GM18951 (cell line): ENCODE results near the gene PLCB4.

ENCODE experiments used
- POLR2A ChIP-seq: IDR thresholded peaks from 4 replicates; pipeline ENCODE4 v1.6.1; 2011; ENCODE audit warnings: mild to moderate bottlenecking; ENCODE audit not compliant: insufficient read length, insufficient read depth; ENCODE audit errors: extremely low read depth
- in situ Hi-C: fragments of 300-500 bp; cut with MboI; formaldehyde crosslinking; loops from one replicate; pipeline ENCODE4 v1.12.0; 2022; ENCODE audit warnings: low sequenced_read_pairs, mixed read lengths, inconsistent platforms; ENCODE audit not compliant: unreplicated experiment

Gene PLCB4

DNA sequence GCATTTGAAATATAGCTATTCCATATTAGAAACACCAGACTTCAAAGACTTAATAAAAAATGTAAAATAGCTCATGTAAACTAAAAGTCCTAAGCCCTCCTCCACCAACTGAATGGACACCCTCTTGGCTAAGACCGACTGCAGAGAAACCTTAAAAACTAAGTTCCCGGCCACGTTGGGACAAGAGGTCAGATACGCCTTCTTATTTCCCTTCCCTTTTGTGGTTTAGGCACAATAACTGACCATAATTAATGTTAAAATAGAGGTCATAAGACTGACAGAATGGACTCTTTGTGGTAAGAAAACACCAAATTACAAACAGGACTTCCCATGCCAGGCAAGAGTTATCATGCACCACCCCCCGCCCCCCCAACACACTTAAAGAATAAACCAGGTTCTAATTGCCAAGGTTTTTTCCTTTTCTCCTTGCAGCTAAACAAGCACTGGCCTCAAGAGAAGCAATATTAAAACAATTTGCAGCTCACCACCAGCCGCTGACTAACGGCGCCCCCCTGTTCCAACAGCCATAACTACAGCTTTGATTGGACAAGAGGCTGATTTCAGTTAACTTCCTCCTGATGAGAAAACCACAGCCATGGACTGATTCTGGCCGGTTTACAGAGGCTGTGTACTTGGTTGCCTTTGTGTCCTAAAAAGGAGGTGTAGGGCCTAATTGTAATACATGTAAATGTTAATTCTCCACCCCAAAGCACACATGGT is 434.8 kb downstream of the PLCB4 start:
- no peak for TF ChIP-seq POLR2A
- in situ Hi-C loops: no loop called here

DNA sequence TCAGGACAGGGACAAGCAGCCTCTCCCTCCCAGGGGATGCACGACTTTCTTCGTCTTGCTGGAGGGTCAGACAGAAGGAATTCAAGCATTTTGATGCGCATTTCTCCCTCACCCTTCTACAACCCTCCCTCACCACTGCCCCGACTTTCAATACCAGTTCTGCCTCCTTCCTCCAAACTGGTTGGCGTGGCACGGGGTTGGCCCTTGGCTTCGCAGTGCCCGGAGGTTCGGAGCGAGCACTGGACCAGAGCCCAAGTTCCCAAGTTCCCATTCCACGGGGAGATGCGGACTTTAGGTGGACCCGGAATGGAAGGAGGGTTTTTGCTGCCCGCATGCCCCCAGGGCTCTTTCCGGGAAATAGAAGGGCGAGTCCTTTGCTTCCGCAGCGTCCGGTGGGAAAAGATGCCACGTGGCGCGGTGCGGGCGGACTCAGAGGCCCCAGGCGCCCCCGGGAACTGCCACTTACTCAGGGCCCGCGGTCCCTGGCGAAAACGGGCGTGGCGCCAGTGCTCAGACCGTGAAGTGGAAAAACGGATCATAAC is 437.5 kb downstream of the PLCB4 start:
- no peak for TF ChIP-seq POLR2A
- in situ Hi-C loops: no loop called here

DNA sequence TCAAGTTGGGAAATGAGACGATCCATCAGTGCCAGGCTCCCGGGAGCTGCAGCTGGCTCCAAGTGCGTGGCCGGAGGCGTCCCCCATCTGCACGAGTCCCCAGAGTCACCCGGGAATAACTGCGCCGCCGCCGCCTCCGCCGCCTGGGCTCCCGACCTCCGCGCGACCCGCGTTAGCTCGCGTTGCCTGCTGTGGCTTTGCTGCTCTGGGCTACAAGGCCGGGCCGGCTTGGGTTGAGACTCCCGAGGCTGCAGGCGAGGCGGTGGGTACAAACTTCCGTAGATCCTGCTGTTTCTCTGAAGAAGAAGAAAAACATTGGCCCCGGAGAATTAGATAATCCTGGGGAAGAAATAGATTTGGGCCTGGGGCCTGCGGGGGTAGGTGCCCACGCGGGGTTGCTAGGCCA is 438.1 kb downstream of the PLCB4 start:
- in situ Hi-C loops: no loop called here
- TF ChIP-seq POLR2A: no peak

DNA sequence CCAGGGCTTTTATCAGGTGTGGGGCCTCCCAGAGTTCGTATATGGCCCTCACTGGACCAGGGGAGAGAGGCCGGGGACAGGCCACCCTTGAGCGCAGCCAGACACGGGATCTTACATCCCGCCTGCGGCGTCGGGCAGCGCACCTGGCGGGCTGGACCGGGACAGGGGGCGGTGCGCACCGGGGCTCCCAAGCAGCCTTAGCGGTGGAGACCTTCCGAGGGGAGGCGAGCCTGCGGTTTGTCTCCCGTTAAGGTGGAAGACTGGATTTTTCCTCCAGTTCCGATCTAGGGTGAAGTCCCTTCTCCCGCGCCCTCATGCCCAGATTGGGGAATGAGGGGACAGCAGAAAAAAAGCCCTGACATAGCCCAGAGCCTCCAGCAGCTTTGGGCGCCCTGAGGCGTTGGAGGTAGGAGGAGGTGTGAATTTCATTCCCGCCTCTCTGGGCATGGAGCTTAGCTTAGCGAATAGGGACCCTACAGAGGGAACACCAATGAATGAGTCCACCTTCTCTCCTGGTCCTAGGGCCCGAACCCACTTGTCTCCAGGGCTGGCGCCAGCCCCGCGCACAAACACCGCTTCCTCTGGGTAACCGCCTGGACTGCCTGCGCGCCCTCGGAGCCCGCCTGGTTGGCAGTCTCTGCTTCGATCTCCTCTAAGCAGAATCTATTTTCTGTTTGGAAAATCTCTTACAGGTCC is 438.8 kb downstream of the PLCB4 start:
- in situ Hi-C loops: no loop called here
- no peak for TF ChIP-seq POLR2A

DNA sequence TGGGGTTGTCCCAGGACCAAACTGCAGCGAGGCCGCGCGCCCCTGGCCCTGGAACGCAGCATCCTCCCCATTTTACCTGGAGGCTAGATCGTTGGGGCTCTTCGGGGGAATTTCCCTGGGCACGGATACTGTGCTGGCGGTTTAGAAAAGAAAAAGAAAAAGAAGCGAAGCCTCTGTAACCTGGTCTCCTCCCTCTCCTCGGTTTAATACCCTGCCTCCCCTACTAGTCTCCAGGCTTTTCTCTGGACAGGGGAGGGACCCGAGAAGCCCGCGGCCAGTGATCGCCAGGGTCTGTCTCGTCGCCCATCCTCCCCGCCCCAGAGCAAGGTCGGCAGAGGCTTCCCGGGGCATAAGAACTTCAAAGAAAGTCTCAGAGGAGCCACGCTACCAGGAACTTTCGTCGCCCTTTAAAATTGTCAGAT is 439.4 kb downstream of the PLCB4 start:
- no peak for TF ChIP-seq POLR2A
- in situ Hi-C loops: no loop called here

DNA sequence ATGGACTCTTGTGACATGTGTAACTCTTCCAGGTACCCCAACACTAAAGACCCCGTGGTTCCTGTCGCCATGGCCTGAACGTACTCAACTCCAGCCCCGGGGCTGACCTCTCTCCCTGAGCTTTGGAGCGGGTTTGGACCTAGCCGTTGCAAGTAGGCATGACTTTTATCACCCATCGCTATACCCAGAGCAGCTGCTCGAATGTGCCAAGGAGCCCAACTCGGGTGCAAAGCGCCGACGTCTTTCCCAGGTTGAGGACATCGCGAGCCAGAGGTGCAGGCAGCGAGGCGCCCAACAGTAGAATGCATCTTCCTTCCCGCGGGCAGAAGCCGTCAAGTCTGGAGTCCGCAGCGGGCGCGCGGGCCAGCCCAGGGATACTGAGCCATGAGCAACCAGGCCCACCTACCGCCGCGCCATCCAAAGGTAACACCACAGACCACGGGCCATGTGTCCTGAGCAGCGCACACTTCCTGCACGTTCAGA is 439.9 kb downstream of the PLCB4 start:
- TF ChIP-seq POLR2A: no peak
- in situ Hi-C loops: no loop called here

DNA sequence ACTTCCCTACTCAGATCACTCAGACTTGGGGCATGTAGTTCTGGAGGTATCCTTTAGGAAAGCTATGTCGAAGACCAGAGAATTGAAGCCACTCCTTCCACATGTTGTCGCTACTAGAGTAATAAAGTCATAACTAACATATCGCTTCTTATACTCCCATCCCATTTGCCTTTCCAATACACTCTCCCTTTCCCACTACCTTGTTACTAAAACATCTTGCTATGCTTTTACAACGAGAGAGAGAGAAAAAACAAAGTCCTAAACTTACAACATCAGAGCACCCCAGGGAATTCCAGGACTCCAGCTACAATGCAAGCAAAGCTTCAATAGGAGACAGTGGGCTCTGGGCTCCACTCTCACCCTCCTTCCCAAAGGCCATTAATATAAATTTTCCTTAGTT is 440.4 kb downstream of the PLCB4 start:
- in situ Hi-C loops: no loop called here
- no peak for TF ChIP-seq POLR2A

DNA sequence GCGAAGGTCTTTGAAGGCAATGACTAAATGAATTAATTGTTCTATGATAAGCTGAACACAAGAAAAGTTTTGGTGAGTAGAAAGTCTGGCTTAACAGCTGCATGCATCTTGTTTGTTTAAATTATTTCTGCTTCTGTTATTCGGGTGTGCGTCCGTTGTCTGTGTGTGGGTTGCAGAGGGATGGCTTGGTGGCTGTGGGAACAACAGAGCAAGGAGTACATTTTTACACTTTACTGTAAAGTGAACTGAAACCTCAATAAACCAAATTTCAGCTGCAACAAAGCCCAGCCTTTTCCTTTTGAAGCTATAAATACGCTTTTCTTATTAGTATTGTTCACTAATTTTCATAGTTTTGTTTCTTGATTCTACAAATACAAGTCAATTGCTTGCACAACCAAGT is 442.0 kb downstream of the PLCB4 start:
- in situ Hi-C loops: no loop called here
- TF ChIP-seq POLR2A: no peak

DNA sequence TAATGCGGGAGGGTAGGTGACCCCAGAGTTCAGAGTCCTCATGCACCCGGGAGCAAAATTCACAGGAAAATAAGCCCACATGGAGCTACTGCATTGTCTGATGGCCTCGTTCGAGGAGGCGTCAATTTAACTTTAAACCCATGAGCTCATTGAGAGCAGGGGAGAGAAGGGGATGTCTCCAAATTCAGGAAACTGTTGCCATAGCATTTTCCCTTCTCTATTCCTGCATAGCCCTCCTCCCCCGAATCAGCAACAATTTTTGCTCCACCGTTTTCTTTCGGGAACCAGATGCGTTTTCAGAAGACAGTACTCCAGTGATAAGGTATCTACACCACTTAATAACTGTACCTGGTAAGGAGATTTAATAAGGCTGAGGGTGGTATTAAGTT is 445.2 kb downstream of the PLCB4 start:
- in situ Hi-C loops: no loop called here
- no peak for TF ChIP-seq POLR2A

DNA sequence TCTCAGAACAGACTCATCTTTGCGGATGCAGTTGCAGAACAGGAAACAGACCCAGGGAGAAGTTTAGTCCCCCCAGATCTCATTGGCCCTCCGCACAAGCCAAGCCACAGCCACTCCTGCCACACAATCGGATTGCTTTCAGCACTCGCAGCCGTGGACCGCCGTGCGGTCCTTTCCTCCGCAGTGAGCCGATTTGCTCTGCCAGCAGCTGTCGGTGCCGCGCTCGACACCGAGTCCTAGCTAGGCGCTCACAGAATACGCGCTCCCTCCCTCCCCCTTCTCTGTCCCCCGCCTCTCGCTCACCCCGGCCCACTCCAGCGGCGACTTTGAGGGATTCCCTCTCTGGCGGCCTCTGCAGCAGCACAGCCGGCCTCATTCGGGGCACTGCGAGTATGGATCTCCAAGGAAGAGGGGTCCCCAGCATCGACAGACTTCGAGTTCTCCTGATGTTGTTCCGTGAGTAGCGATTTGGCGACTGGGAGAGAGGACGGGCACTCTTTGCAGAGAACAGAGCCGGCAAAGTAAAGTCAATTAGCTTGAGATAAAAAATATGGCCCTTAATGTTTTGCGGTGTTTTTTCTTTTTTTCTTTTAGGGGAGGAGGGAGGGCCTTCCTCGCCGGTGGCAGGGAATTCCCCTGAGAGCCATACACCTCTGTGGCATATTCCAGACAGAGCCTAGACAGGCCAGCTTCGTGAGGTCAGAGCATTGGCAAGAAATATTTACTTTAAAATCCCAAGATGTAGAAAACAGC is 445.8 kb downstream of the PLCB4 start, which contains the start of gene LAMP5:
LAMP5 (plus strand) TSS at position 130 of the 753 bp plus-strand sequence; CDS start at position 393, 263 bp downstream.
- TF ChIP-seq POLR2A: no peak
- in situ Hi-C loops: no loop called here

DNA sequence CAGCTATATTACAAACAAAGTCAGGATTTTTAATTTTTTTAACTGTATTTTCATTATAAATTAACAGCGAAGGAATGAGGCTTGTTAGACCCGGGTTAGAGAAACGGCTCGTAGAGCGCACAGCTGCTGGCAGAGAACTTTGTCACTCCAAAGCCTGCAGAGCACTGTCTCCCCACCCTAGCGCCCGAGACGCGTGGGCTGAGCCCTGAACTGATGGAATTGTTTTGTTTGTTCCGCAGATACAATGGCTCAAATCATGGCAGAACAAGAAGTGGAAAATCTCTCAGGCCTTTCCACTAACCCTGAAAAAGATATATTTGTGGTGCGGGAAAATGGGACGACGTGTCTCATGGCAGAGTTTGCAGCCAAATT is 446.3 kb downstream of the PLCB4 start:
- in situ Hi-C loops: no loop called here
- no peak for TF ChIP-seq POLR2A

DNA sequence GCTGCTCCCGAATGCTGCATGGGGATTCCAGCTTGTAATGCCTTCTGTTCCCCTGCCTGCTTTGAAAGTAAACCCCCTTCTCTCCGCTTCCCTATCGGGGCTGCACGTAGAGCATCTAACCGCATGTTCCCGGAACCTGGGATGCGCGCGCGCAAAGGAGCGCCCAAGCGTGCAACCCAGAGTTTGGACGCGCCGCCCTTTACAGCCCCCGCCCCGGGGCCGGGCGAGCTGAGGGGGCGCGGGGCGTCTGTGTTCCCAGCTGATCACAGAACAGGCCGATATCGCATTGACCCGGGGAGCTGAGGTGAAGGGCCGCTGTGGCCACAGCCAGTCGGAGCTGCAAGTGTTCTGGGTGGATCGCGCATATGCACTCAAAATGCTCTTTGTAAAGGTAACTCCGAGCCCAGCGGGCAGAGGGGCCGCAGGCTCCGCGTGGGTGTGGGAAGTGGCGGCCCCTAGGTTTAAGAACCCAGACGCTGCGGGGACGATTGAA is 446.9 kb downstream of the PLCB4 start:
- no peak for TF ChIP-seq POLR2A
- in situ Hi-C loops: no loop called here
